Common myeloid progenitor, CD34-positive (primary cell): ENCODE measurements around the gene GAS6.

Experiments used
- CTCF ChIA-PET: fragments of 350-600 bp; sonication (Branson Sonifier 250); formaldehyde crosslinking; loops from one replicate; lab custom pipeline; 2021; ENCODE audit warnings: antibody characterized with exemption; lab: Charles Lee
- POLR2A ChIA-PET: fragments of 350-600 bp; sonication (Branson Sonifier 250); formaldehyde crosslinking; loops from one replicate; lab custom pipeline; 2021; ENCODE audit warnings: antibody characterized with exemption; lab: Charles Lee
- DNase-seq, 3 donors: peaks; one replicate each; pipeline versions ENCODE4 v3.0.0 to v3.0.0-alpha.2; 2013
- H3K27ac ChIP-seq, 2 experiments: 1 replicate in 1 of 2; 2 replicates in 1 of 2; pipeline ENCODE4 v1.7.0; 2013; ENCODE audit warnings: inconsistent platforms in 2 of 2, low read length in 2 of 2, mild to moderate bottlenecking in 2 of 2, low read depth in 1 of 2, moderate library complexity in 1 of 2; ENCODE audit not compliant: severe bottlenecking in 2 of 2, insufficient read depth in 1 of 2, poor library complexity in 1 of 2
- H3K27me3 ChIP-seq, 5 experiments: replicated peaks in 2 of 5; 1 replicate in 3 of 5; 2 replicates in 2 of 5; pipeline versions ENCODE4 v1.6.1 to v1.7.0; 2013; ENCODE audit warnings: low read length in 4 of 5, mild to moderate bottlenecking in 2 of 5, moderate library complexity in 2 of 5, inconsistent platforms in 1 of 5; ENCODE audit not compliant: insufficient read depth in 5 of 5, control insufficient read depth in 4 of 5
- H3K36me3 ChIP-seq, 4 experiments: 1 replicate in 2 of 4; 2 replicates in 2 of 4; pipeline versions ENCODE4 v1.6.1 to v1.7.0; 2013; ENCODE audit warnings: low read length in 3 of 4, control low read depth in 1 of 4, mild to moderate bottlenecking in 1 of 4; ENCODE audit not compliant: control insufficient read depth in 4 of 4, insufficient read depth in 4 of 4
- H3K4me1 ChIP-seq, 4 experiments: 1 replicate in 3 of 4; 2 replicates in 1 of 4; pipeline versions ENCODE4 v1.6.1 to v1.7.1; 2013; ENCODE audit warnings: low read length in 3 of 4, mild to moderate bottlenecking in 3 of 4, control low read depth in 1 of 4, inconsistent platforms in 1 of 4, moderate library complexity in 1 of 4; ENCODE audit not compliant: control insufficient read depth in 4 of 4, insufficient read depth in 4 of 4; ENCODE audit errors: control extremely low read depth in 1 of 4
- H3K4me3 ChIP-seq, 7 experiments: 1 replicate in 4 of 7; 2 replicates in 3 of 7; pipeline versions ENCODE4 v1.5.1 to v1.7.0; 2013; ENCODE audit warnings: mild to moderate bottlenecking in 7 of 7, low read length in 6 of 7, moderate library complexity in 6 of 7, inconsistent platforms in 2 of 7, low read depth in 2 of 7, control low read depth in 1 of 7; ENCODE audit not compliant: insufficient read depth in 4 of 7, control insufficient read depth in 1 of 7; ENCODE audit errors: extremely low read depth in 1 of 7
- H3K9me3 ChIP-seq, 5 experiments: 1 replicate in 4 of 5; 2 replicates in 1 of 5; pipeline versions ENCODE4 v1.6.1 to v1.7.1; 2013; ENCODE audit warnings: low read length in 4 of 5, mild to moderate bottlenecking in 2 of 5, inconsistent platforms in 1 of 5, low read depth in 1 of 5, moderate library complexity in 1 of 5; ENCODE audit not compliant: control insufficient read depth in 4 of 5, insufficient read depth in 2 of 5; ENCODE audit errors: control extremely low read depth in 1 of 5
- WGBS: methylation state at CpG from one replicate; pipeline ENCODE4 v1.1.5; 2013; ENCODE audit not compliant: insufficient coverage; 5-methylcytosine and 5-hydroxymethylcytosine counted together

The GAS6 gene

DNA sequence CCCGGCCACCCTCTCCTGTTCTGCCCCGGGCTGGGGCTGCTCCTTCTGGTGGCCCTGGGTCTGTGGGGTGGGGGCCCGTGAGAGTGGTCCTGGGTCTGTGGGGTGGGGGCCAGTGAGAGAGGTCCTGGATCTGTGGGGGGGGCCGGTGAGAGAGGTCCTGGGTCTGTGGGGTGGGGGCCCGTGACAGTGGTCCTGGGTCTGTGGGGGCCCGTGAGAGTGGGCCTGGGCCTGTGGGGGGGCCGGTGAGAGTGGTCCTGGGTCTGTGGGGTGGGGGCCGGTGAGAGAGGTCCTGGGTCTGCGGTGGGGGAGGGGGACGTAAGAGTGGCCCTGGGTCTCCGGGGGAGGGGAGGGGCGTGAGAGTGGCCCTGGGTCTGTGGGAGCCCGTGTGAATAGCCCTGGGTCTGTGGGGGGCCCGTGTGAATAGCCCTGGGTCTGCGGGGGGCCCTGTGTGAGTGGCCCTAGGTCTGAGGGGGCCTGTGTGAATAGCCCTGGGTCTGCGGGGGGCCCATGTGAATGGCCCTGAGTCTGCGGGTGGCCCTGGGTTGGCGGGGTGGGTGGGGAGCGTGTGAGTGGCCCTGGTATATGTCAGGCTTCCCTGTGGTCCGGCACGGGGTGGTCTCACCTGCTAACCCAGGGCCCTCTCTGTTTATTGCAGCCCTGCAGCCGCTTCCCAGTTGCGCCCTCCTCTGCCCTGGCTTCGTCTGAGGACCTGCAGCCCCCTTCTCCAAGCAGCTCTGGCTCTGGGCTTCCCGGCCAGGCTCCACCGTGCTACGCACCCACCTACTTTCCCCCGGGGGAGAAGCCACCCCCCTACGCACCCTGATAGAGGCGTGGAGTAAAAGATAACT is 52.6 kb downstream of the GAS6 start:
- WGBS, result 94% methylated on average over 12 of the region's 30 CpGs
- POLR2A ChIA-PET, result no interaction called here
- peaks cover 2 to 35% (median 26%) of the 10 kb centered on the region in 5 experiments for H3K9me3 ChIP-seq

DNA sequence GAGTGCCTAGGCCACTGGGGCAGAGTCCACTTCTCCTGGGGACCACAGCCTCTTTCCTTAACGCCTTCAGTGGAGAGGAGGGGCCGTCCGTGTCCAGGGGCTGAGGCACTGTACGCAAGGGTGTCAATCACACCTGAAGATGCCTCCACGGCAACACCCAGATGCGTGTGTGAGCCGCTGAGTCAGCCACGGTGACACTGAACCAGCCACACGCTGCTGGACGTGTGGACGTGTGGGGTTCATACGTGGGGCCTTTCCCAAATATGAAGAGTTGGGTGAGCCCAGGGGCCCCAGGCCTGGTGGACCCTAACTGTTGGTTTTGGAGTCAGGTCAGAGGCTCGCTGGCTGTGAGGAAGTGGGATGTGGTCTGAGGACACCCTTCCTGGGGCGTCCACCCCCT is 53.2 kb downstream of the GAS6 start:
- Histone ChIP-seq H3K27me3 (peaks cover 0 to 2% (median 0%) of the 10 kb centered on the region in 5 experiments), H3K4me3 (no peak overlapping the region), H3K4me1 (peaks cover 0 to 1% (median under 1%) of the 10 kb centered on the region in 4 experiments), H3K9me3 (peaks cover 2 to 35% (median 28%) of the 10 kb centered on the region in 5 experiments), H3K36me3 (no peaks in the 10 kb centered on the region), H3K27ac (no peak overlapping the region)
- CTCF ChIA-PET, result no interaction called here
- POLR2A ChIA-PET, result no interaction called here
- WGBS, result 98% methylated on average over 14 of the region's 14 CpGs
- no peak for DNase-seq

More for the DNA sequence above, 52.6 kb downstream of the GAS6 start:
- Histone ChIP-seq H3K27ac (no peak overlapping the region), H3K27me3 (peaks cover 0 to 2% (median 0%) of the 10 kb centered on the region in 5 experiments), H3K4me3 (no peak overlapping the region), H3K4me1 (peaks cover 0 to 8% (median 6%) of the 10 kb centered on the region in 4 experiments), H3K36me3 (no peaks in the 10 kb centered on the region)
- CTCF ChIA-PET, result no interaction called here
- DNase-seq, result no peak

DNA sequence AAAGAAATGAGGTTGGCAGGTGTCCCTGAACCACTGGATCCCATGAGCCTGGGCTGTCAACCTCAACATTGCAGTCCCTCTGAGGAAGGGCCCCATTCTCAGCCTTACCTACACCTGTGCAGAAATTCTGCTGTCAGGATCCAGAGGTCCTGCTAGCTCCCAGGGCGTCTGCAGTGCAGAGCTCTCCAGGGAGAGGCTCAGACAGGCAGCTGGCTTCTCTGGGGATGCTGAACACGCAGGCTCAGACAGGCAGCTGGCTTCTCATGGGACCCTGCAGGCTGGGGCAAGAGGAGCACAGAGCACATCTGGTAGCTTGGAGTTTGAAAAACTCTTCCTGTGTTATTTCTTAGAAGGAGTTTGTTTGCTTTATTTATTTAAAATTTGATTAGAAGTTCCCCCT is 53.9 kb downstream of the GAS6 start:
- peaks cover 2 to 32% (median 28%) of the 10 kb centered on the region in 5 experiments for H3K9me3 ChIP-seq
- POLR2A ChIA-PET, result no interaction called here
- H3K36me3 ChIP-seq, result no peaks in the 10 kb centered on the region
- CTCF ChIA-PET, result no interaction called here
- H3K4me1 ChIP-seq, result no peaks in the 10 kb centered on the region
- no peak overlapping the region for H3K4me3 ChIP-seq
- H3K27ac ChIP-seq, result no peak overlapping the region
- 100% methylated on average over 2 of the region's 2 CpGs for WGBS
- DNase-seq, result no peak
- H3K27me3 ChIP-seq, result peaks cover 0 to 2% (median 0%) of the 10 kb centered on the region in 5 experiments

DNA sequence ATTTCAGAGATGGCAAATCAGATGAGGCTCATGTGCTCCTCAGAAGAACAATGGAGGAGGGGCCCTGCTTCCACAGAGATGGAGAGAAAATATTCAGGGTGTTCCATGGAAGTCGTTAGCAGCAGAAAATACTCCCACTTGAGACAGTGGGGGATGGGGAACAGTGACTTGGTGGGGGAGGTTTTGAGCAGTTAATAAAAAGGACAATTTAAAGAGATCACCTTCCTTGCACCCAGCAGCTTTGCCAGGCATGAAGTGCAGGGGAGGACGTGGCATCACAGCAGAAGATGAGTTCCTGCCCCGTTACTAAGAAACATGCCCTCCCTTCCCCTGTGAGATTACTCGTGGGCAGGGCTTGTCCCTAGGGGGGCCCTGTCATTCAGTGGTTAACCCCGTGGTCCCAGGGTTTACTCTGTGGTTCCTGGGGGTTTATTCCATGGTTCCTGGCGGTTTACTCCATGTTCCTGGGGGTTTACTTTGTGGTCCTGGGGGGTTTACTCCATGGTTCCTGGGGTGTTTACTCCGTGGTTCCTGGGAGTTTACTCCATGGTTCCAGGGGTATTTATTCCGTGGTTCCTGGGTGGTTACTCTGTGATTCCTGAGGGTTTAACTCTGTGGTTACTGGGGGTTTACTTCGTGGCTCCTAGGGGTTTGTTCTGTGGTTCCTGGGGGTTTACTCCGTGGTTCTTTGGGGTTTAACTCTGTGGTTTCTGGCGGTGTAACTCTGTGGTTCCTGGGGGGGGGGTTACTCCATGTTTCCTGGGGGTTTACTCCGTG is 55.6 kb downstream of the GAS6 start:
- ChIA-PET POLR2A (no interaction called here), CTCF (no interaction called here)
- WGBS, result 89% methylated on average over 4 of the region's 12 CpGs

DNA sequence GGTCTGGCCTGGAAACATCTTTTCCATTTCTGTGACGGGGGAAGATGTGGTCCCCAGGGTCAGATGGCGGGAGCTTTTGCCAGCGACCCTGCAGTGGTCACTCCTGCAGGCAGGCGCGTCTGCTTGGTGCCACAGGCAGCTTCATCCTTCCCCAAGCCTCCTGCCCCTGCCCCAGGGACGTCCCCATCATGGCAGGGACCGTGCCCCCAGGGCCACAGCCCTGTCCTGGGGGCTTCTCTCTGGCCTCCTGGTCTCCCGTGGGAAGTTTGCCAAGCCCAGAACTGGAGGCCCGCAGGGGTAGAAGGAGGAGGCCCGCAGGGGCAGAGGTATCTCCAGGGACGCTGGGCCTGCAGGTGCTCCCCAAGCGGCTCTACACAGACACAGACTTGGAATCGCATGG is 57.4 kb downstream of the GAS6 start:
- H3K9me3 ChIP-seq, result peaks cover 2 to 32% (median 28%) of the 10 kb centered on the region in 5 experiments
- no peaks in the 10 kb centered on the region for H3K36me3 ChIP-seq
- 98% methylated on average over 11 of the region's 13 CpGs for WGBS
- peaks cover 0 to 11% (median 9%) of the 10 kb centered on the region in 4 experiments for H3K4me1 ChIP-seq
- H3K4me3 ChIP-seq, result no peak overlapping the region
- no peak for DNase-seq
- CTCF ChIA-PET, result no interaction called here
- peaks cover 0 to 10% (median 0%) of the 10 kb centered on the region in 5 experiments for H3K27me3 ChIP-seq
- POLR2A ChIA-PET, result no interaction called here
- H3K27ac ChIP-seq, result no peak overlapping the region

More for the DNA sequence above, 55.6 kb downstream of the GAS6 start:
- DNase-seq, result no peak
- H3K4me1 ChIP-seq, result no peaks in the 10 kb centered on the region
- no peaks in the 10 kb centered on the region for H3K36me3 ChIP-seq
- H3K27ac ChIP-seq, result no peak overlapping the region
- peaks cover 0 to 5% (median 0%) of the 10 kb centered on the region in 5 experiments for H3K27me3 ChIP-seq
- peaks cover 2 to 32% (median 28%) of the 10 kb centered on the region in 5 experiments for H3K9me3 ChIP-seq
- H3K4me3 ChIP-seq, result no peak overlapping the region

DNA sequence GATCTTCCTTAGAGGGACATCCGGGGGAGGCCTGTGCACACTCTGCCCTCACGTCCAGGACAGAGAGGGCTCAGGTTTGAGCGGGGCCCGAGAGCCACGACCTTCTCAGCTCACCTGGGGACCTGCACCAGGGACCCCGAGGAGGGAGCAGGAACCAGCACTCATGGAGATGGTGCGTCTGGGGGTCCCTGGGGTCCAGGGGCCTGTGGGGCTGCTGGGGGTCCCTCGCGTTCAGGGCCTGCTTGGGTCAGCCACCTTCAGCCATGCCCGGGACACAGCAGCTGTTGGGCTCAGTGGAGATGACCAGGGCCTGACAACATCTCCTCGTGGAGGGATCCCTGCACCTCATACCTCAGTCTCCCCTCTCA is 57.8 kb downstream of the GAS6 start:
- Histone ChIP-seq H3K9me3 (peaks cover 2 to 32% (median 28%) of the 10 kb centered on the region in 5 experiments), H3K4me3 (no peak overlapping the region), H3K27ac (no peak overlapping the region), H3K4me1 (peaks cover 0 to 13% (median 11%) of the 10 kb centered on the region in 4 experiments), H3K27me3 (peaks cover 0 to 10% (median 0%) of the 10 kb centered on the region in 5 experiments), H3K36me3 (no peaks in the 10 kb centered on the region)
- WGBS, result 89% methylated on average over 8 of the region's 11 CpGs
- ChIA-PET POLR2A (no interaction called here), CTCF (no interaction called here)
- no peak for DNase-seq
